Ascending aorta (tissue), 2 donors: ENCODE results near the gene CCDC7. TPM values are rescaled to one million over a fixed set of nuclear protein-coding genes. Genes with fewer than 3 reads are reported as not detected.
"Not testable (repeated sequence)": the region's sequence is repeated elsewhere in the genome, so short reads cannot be mapped to it uniquely, and the experiment has no call there.

ENCODE experiments used
- DNase-seq, 2 donors: peaks; one replicate each; pipeline ENCODE4 v3.0.0-alpha.2; 2019; ENCODE audit warnings: low spot score in 2 of 2
- H3K27ac ChIP-seq, 2 donors: fragments of 200-600 bp; sonication (generic); one replicate each; pipeline ENCODE4 v1.5.1; 2016 to 2017; ENCODE audit warnings: mild to moderate bottlenecking in 1 of 2
- H3K27me3 ChIP-seq: fragments of 200-600 bp; sonication (generic); one replicate; pipeline ENCODE4 v1.5.1; 2017
- H3K36me3 ChIP-seq, 2 donors: fragments of 200-600 bp; sonication (generic); one replicate each; pipeline ENCODE4 v1.5.1; 2016
- H3K4me1 ChIP-seq, 2 donors: fragments of 200-600 bp; sonication (generic); one replicate each; pipeline ENCODE4 v1.5.1; 2016 to 2017; ENCODE audit warnings: mild to moderate bottlenecking in 1 of 2
- H3K4me3 ChIP-seq, 2 donors: fragments of 200-600 bp; sonication (generic); one replicate each; pipeline ENCODE4 v1.5.1; 2016 to 2017; ENCODE audit warnings: mild to moderate bottlenecking in 1 of 2
- H3K9me3 ChIP-seq, 2 donors: fragments of 200-600 bp; sonication (generic); one replicate each; pipeline ENCODE4 v1.5.1; 2016
- CTCF ChIP-seq, 3 experiments: fragments of 200-600 bp in 2 of 3; fragments of 450-650 bp in 1 of 3; sonication (generic) in 2 of 3; IDR thresholded peaks; one replicate each; pipeline ENCODE4 v1.5.1; 2016 to 2019; ENCODE audit warnings: antibody characterized with exemption in 3 of 3, mild to moderate bottlenecking in 1 of 3, moderate library complexity in 1 of 3
- intact Hi-C: fragments of 100-400 bp; cut with DNase I; formaldehyde crosslinking; loops from one replicate; pipeline ENCODE4 v1.15.1; 2023
- total RNA-seq: library from RNA; depleted of rRNA; stranded (reverse); fragments of >200 nt; gene quantifications from one replicate; pipeline ENCODE4 v1.1.0, GENCODE V29; 2016

CCDC7 gene
- total RNA-seq, 1 donor from 2014 or later: 56.9 TPM

DNA sequence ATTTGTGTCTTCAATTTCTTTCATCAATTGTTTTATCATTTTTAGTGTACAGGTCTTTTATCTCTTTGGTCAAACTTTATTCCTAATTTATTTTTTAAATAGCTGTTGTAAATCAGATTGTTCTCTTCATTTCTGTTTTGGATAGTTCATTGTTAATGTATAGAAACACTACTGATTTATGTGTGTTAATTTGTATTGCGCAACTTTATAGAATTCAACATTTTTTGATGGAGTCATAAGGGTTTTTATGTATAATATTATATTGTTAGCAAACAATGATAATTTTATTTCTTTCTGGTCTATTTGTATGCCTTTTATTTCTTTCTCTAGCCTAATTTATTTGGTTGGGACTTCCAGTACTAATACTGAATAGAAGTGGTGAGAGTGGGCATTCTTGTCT lies 181.2 kb downstream of the CCDC7 start:
- intact Hi-C loops: no loop called here
- Histone ChIP-seq H3K36me3 (peaks cover 0 to 4% of the 10 kb centered on the region in 2 donors), H3K9me3 (peaks cover 0 to 6% of the 10 kb centered on the region in 2 donors), H3K27me3 (no peaks in the 10 kb centered on the region), H3K4me3 (no peak overlapping the region), H3K4me1 (no peaks in the 10 kb centered on the region), H3K27ac (no peak overlapping the region)
- no peak for DNase-seq
- no peak for TF ChIP-seq CTCF (IDR thresholded peaks at IDR 0.05)

GRCh38 chr10:32629910-32630309 lies 184.0 kb downstream of the CCDC7 start:
- H3K4me1 ChIP-seq: no peaks in the 10 kb centered on the region

DNA sequence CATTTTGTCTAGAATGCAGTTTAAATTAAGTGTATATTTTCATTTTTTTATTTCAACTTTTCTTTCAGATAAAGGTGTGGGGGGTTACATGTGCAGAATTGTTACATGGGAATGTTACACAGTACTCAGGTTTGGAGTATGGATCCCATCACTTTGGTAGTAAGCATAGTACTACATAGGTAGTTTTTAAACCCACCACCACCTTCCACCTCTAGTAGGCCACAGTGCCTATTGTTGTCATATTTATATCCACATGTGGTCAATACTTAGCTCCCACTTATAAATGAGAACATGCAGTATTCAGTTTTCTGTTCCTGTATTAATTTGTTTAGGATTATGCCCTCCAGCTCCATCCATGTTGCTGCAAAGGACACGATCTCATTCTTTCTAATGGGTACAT lies 200.6 kb downstream of the CCDC7 start:
- H3K27ac ChIP-seq: no peak overlapping the region
- H3K27me3 ChIP-seq: no peaks in the 10 kb centered on the region
- peaks cover 0 to 12% of the 10 kb centered on the region in 2 donors for H3K36me3 ChIP-seq
- no peak overlapping the region for H3K4me3 ChIP-seq
- H3K4me1 ChIP-seq: no peaks in the 10 kb centered on the region
- DNase-seq: no peak
- TF ChIP-seq CTCF (IDR thresholded peaks at IDR 0.05): no peak
- intact Hi-C loops: no loop called here
- peaks cover 6 to 30% of the 10 kb centered on the region in 2 donors for H3K9me3 ChIP-seq

More at GRCh38 chr10:32629910-32630309, 184.0 kb downstream of the CCDC7 start:
- Histone ChIP-seq H3K27me3 (no peaks in the 10 kb centered on the region), H3K36me3 (peaks cover 0 to 8% of the 10 kb centered on the region in 2 donors), H3K9me3 (peaks cover 0 to 6% of the 10 kb centered on the region in 2 donors), H3K4me3 (no peak overlapping the region), H3K27ac (no peak overlapping the region)
- intact Hi-C loops: no loop called here
- no peak for DNase-seq
- TF ChIP-seq CTCF (IDR thresholded peaks at IDR 0.05): no peak

DNA sequence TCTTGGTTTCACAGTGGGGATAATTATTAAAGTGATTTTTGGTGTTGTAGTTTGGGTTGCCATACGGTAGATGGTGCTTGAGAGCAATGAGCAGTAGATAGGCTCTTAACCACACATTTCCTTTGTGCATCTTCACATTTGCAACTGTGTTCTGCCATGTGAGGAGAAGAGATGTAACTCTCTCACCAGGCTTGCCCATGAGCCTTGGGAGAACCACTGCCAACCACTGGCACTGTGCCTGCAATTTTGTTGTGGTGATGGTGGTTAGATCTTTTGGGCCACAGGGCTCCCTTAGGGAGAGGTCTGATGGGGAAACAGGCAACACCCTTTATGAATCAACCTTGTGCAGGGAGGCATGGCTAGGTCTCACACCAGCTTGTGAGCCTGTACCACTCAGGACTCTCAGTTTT lies 204.3 kb downstream of the CCDC7 start:
- Histone ChIP-seq H3K9me3 (peaks cover 8 to 37% of the 10 kb centered on the region in 2 donors), H3K4me1 (no peaks in the 10 kb centered on the region), H3K27me3 (no peaks in the 10 kb centered on the region), H3K36me3 (peaks cover 0 to 3% of the 10 kb centered on the region in 2 donors), H3K27ac (no peak overlapping the region), H3K4me3 (no peak overlapping the region)
- DNase-seq: no peak
- TF ChIP-seq CTCF (IDR thresholded peaks at IDR 0.05): no peak
- intact Hi-C loops: no loop called here

- H3K4me1 ChIP-seq, intact Hi-C loops, H3K4me3 ChIP-seq, H3K27me3 ChIP-seq, H3K36me3 ChIP-seq, DNase-seq, H3K27ac ChIP-seq: not testable (repeated sequence)
- peaks cover 8 to 32% of the 10 kb centered on the region in 2 donors for H3K9me3 ChIP-seq
These were observed 211.5 kb downstream of the CCDC7 start for GRCh38 chr10:32657430-32657829.

DNA sequence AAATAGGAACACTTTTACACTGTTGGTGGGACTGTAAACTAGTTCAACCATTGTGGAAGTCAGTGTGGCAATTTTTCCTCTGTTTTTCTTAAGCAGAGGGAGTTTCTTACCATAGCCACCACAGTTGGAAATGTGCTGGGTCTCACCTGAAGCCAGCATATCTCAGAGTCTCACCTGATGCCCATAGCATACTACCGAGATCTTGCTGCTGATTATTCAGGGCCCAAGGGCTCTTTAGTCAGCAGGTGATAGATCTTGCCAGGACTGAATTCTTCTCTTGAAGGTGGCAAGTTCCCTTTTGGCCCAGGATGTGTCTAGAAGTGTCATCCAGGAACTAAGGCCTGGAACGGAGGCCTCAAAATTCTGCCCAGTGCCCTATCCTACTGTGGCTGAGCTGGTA lies 215.4 kb downstream of the CCDC7 start:
- Histone ChIP-seq H3K4me3 (no peak overlapping the region), H3K4me1 (no peaks in the 10 kb centered on the region), H3K27me3 (no peaks in the 10 kb centered on the region), H3K9me3 (peaks cover 0 to 9% of the 10 kb centered on the region in 2 donors), H3K27ac (no peak overlapping the region), H3K36me3 (no peaks in the 10 kb centered on the region)
- DNase-seq: no peak
- intact Hi-C loops: no loop called here
- no peak for TF ChIP-seq CTCF (IDR thresholded peaks at IDR 0.05)
